GM19463 (cell line): ENCODE data around the gene PYROXD2.

ENCODE experiments used
- ATAC-seq: cut with Tn5 transposase; IDR thresholded peaks from one replicate; pipeline ENCODE4 v1.9.1; 2021; ENCODE audit warnings: mild to moderate bottlenecking, moderate library complexity; ENCODE audit not compliant: unreplicated experiment

PYROXD2 gene

GRCh38 chr10:98435178-98435577, 20.2 kb upstream of the PYROXD2 start:
- ATAC-seq = no peak

DNA sequence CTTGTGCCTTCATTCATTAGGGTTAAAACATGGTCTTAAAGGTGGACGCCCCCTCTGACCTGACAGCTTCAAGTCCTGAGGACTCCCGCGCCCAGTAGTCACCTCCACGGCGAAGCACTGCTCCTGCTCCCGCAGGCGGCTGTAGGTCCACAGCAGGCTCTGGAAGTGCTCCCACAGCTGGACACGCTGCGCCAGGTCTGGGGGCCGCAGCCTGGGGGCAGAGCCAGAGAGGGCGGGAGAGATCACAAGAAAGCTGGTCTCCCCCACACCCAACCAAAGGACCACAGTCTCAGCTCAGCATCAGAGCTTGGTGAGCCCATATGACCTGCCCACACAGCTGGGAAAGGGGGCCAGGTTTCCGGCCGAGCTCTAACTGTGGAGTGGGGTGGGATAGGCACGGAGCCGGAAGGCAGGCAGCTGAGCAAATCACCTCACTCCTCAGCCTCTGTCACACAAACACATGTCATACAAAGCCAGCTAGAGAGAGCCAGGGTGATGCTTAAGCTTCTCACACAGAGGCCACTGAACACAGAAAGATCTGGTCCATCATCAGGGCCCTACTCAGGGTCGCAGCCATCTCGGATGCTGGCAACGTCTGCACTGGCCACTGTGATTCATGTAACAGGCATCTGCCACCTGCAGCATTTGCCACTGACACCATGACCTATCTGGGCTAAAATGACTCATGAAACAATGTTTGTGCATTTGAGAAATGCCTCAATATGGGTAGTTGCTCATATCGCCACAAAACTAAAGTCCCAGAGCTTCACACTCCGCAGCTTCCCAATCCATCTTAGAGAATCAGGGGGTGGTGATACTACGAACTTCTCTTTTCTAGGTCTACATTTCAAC, 19.1 kb upstream of the PYROXD2 start:
- ATAC-seq = no peak

- no peak for ATAC-seq
Measured at GRCh38 chr10:98433371-98433770, 18.4 kb upstream of the PYROXD2 start.

DNA sequence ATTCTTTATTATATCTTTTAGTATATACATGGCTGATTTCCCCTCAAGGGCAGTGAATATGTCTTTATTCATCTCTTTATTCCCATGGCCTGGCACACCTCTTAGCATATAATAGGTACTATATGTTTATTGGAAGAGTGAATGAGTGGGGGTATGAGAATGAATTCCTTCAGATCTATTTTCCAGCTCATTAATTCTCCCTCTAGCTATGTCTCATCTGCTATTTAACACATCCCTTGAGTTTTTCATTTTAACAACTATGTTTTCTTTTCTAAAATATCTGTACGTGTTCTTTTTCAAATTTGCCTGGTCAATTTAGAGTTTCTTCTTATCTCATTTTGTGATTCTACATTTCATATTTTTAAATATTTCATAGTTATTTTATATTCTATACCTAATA, 17.3 kb upstream of the PYROXD2 start:
- ATAC-seq = no peak

- ATAC-seq = no peak
Measured at GRCh38 chr10:98431016-98431415, 16.0 kb upstream of the PYROXD2 start.

DNA sequence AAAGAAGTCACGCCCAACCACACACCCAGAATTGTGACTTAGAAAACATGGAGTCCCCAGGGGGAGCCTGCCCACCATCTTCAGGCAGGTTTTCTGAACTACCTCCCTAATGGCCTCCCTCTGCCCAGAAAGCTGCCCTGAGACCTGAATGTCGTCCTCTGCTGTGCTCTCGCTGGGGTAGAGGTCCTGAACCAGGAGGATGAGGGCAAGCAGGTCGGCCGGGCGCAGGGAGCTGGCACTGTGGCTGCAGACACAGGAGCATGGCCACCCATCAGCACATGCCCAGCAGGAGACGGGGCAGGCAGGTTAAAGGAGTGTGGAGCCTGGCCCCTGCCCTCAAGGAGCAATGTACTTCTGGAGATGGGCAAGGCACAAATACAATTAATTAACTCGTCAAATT, 15.4 kb upstream of the PYROXD2 start:
- ATAC-seq = no peak

GRCh38 chr10:98429320-98430072, 14.5 kb upstream of the PYROXD2 start:
- no peak for ATAC-seq

DNA sequence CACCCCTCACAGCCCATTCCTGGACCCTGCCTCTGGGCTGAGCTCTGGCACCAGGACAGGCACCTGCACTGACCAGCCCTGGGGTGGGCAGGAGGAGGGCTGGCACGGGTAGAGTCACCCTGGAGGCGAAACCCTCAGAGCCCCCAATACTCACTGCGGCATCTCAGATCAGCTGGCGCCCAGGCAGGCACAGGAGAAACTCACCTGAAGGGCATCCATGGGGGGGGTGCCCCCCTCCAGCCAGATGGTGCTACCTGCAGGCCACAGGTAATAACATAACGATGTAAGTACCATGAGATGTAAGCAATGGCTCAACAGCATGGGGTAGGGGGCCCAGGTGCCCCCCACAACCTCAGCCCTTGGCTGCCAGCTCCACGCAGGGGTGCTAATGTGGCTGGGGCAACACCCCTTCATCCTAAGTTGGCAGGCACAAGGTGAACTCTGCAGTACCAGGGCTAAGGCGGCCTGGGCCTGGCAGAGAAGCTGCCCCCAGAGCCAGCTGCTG, 12.1 kb upstream of the PYROXD2 start:
- ATAC-seq = no peak

- peak; percentile 58 for ATAC-seq
Measured at GRCh38 chr10:98425511-98426352, 10.8 kb upstream of the PYROXD2 start.

GRCh38 chr10:98424295-98425254, 9.6 kb upstream of the PYROXD2 start:
- ATAC-seq = no peak

GRCh38 chr10:98423691-98424120, 8.7 kb upstream of the PYROXD2 start:
- no peak for ATAC-seq

GRCh38 chr10:98422182-98422581, 7.2 kb upstream of the PYROXD2 start:
- ATAC-seq = no peak

DNA sequence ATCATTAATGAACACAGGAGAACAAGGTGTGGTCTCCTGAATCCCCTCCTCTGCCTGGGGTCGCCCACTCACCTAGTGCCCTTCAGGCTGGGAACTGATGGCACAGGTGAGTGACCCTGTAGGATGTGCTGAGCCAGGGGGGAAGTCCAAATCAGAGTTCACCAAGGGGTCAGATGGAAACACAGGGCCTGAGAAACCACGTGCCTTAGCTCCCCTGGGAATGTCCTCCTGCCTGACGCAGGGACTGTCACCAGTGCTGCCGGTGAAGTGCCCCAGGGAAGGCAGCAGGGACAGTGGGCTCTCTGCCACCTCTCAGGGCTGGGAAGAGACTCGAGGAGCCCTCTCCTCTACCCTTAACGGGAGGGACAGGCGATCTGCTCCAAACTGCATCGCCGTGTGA, 5.8 kb upstream of the PYROXD2 start:
- peak; percentile 43 for ATAC-seq

DNA sequence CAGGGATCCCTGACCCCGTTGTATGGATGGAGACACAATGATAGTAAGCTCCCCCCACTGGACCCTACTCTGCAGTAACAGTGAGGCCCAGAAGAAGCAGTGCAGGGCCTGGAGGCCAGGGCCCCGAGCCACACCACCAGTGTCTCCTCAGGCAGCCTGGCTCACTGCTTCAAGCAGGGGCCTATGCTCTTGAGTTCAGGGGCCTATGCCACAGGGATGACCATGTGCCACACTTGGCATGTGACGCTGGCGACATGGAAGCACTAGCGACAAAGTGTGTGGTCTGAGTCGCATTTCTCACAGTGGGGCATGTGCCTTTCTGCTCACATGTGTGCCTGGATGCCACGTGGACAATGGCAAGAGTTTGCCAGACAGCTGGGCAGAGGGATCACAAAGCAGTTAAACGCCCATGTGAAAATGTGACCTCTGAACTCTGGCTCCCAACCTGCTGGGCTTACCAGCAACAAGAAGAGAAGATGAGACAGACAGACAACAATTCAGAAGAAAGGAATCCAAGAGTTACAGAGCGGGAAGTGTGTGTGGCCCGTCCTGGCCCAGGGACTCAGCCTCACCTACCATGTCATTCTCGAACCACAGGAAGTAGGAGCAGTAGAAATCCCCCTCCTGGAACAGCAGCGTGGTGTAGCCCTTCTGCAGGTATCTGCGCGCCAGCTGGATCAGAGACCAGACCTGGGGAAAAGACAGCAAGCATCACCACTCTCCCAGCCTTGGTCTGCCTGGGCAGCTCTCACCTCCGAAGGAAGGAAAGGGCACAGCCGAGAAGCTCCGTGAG, 4.7 kb upstream of the PYROXD2 start:
- no peak for ATAC-seq

DNA sequence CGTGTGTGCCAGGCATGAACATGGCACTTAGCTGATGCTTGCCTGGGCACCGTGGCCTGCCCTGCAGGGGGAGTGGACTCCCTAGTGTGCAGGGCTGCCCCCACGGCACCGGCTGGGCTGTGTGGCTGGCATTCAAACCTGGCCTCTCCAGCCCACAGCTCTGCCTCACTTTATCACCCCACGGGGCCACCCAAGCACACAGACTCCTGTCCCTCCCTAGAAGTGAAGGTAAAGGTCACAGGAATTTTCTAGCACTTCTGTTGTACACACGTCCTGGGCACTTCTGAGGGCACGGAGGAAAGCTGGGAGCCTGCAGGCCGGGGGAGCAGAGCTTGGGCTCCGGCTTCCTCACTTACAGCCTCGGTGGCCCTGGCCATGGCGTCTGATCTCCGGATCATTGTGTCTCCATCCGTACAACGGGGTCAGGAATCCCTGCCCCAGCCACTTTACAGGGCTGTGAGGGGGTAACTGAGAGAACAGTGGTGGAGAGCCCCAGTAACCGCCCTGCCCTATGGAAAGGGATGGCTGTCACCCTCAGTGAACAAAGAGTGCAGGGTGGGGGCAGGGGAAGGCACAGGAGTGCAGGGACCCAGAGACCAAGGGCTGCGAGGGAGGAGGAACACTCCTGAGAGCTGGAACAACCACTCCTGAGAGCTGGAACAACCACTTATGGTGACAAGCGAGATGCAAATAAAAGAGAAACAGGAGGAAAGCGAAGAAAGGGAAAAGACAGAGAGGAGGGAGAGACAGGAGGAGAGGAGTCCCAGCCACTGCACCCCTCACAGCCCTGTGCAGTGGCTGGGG, 3.9 kb upstream of the PYROXD2 start:
- no peak for ATAC-seq

DNA sequence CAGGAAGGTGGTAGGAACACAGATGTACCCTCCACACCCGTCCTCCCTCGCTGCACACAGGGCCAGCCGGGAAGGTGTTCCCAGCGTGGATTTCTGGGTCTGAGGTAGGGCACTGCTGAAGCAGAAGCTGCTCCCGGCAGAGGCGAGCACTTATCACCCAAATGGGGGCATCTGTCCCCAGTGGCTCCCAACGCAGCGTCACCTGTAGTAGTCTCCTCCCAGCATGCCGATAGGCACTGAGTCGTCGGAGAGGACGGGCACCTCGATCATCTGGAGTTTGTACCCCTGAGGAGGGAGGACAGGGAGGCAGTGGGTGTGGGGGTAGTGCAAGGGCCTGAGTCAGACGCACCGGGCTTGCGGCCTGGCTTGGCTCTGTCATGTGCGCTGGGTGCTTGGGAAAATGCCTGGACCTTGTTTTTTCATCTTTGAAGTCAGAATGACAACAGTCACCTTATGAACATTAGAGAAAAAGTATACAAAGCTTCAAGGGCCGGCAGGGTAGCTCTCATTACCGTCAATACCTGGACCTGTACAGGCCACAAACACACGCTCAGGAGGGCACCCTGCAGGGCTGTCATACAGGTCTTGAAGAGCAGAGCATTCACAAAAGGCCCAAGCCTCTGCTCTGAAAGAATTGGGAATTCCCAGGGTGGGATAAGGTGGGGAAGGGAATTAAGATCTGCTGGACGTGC, 3.1 kb upstream of the PYROXD2 start:
- ATAC-seq = no peak

GRCh38 chr10:98417481-98417959, 2.5 kb upstream of the PYROXD2 start:
- no peak for ATAC-seq
